CD4-positive, alpha-beta T cell treated with Interleukin-10 for 1 hour (primary cell): ENCODE measurements around the gene PPM1A.

Experiments
- DNase-seq: peaks from one replicate; pipeline ENCODE4 v3.0.0-alpha.2; 2020

Gene PPM1A

DNA sequence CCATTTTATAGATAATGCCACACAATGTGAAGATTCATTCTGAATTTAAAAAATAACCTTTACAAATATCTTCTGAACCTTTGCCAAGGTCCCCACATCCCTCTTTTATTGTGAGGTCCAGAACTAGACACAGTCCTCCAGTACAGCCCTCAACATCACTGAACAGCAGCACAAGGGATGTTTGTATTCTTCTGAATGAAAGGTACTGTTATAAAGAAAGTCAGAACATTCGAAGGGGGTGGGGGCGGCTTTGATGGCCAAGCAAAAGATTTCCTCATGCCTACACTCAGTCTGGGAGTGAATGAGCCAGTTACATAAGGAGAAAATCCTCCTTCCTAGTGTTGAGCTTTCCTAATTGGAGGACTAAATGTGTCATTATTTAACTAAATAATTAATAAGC, 77.3 kb downstream of the PPM1A start:
- no peak for DNase-seq

DNA sequence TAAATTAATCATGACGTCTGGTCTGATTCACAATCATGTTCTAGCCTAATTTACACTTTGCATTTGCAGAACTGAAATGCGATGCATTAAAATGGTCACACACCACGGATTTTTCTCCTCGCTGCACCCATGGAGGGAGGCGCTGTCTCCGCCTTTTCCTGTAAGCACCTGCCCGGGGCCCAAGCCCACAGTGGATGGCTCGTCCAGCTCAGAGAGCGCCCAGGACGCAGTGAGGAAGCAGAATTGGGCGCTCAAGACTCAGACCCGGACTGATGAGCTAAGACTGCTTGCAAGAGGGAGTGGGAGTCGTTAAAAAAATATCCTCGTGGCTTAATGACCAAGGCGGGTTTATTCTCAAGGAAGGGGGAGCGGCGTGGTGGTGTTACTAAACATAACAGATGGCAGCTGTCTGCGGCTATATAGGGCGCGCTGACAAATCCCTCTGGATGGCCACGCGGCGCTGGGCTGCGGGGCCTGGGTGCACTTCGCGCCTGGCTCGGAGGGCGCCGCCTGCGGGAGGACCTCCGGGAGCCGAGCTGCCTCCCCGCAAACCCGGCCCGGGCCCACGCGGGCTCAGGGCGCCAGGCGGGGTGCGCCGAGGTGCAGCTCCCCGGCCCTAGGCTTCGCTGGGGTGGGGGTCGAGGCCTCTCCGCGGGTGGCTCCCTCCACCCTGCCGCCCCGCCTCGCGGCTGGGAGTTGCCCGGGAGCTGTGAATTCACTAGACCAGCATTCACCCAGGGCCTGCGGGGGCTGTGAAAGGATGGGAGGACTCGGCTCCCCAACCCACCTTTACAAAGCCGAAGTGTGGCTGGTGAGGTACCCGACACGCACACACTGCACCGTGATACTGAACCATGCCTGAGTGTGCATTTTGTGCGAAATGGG, 78.7 kb downstream of the PPM1A start:
- DNase-seq, result peak; percentile 26

DNA sequence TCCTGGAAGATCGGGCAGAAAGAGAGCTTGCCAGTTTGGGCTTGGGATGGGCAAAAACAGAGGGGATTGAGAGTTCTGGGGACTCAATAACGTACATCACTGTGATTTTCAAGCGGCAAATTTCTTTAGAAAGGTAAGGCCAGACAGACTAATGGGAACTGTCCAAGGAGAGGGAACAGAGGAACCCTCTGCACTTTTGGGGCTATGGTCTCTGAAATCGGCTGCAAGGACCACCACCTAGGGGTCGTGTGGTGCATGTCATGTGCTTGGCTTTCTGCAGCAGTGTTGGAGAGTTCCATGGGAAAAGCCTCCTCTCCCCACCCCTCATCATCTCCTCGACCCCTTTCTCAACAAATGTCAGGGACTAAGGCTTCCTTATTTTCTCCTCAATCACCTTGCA, 79.6 kb downstream of the PPM1A start:
- no peak for DNase-seq

DNA sequence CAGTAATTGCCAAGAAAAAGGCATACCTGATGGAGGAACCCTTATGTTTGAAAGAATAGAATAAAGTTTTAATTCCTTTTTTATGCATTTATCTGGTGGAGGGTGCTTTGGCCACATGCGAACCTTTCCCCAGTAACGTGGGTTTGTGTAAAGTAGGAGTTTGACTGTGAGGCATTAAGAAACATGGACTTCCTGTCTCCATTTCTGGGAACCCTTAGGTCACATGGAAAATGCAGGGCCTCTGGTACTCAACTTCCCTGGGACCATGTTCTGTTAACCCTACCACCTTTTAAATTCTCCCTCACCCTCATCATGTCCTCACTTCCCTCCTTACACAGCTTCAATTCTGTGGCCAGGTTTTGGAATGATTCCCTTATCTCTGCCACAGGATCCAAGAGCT, 80.3 kb downstream of the PPM1A start:
- no peak for DNase-seq

DNA sequence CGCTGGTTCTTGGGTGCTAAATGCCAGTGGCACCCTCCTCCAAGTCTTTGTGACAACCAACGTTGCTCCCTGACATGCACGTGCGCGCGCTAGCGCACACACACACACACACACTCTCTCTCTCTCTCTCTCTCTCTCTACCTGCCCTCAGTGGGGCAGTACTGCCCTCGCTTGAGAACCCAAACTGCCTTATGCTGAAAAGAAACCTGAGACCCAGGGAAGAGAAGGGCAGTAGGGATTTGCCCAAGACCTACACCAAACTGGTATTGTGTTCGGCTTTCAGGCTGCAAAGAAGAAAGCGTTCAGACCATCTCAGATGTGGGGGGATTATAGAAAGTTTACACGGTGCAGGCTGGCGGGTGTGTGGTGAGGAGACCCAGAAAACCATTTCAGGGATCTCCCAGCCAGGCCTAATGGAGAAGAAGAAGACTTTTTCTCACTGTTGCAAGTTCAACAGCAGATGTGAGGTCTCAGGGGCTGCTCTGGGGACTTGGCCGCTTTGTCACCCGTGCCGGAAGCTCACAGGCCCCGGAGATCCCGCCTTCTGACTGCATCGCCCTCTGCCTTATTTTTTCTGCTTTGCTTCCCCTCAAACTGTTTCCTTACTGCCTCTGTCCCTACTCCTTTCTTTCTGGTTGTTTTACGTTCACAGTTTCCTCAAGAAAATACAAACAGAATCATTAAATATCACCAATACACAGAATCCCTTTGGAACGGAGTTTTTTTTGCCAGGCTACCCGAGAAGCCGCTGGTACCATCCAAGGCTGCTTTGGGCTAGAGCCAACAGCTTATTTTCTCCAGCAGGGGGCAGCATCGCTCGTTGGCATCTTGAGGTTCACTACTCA, 82.4 kb downstream of the PPM1A start:
- peak; percentile 81 for DNase-seq

DNA sequence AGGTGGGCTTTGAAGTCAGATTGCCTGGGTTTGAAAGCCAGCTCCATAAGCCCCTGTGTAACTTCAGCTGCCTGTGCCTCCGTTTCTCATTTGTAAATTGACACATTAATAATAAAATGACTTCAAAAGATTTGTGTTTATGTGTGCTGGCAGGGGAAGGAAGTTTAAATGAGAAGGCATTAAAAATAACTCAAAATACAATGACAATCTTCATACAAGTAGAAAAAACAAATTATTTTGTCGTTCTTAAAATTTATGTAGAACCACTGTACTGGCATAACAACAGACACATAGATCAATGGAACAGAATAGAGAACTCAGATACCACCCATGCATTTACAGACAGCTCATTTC, 83.0 kb downstream of the PPM1A start:
- no peak for DNase-seq

DNA sequence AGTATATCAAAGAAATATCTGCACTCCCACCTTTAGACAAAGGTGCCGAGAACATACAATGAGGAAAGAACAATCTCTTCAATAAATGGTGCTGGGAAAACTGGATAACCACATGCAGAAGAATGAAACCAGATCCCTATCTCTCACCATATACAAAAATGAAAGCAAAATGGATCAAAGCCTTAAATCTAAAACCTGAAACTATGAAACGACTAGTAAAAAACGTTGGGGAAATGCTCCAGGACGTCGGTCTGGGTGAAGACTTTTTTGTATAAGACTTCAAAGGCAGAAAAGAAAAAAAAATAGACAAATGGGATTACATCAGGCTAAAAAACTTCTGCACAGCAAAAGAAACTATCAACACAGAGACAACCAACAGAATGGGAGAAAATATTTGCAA, 83.8 kb downstream of the PPM1A start:
- DNase-seq, result no peak

DNA sequence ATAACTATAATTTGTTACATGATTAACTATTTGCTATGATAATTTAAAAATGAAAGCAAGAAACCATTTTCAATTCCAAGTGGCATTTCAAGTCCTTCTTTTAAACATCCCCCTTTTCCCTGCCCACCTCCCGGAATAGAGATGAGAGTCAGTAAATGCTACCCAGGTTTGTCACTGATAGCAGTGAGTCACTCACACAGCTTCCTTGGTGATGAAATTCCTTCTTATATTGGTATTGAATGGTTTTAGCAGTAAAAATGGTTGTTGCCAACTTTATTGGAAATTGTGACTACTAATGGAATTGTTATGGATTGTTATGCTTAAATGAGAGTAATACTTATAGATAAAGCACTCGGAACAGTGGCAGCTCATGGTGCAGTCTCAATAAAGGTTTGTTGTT, 90.5 kb downstream of the PPM1A start:
- no peak for DNase-seq

DNA sequence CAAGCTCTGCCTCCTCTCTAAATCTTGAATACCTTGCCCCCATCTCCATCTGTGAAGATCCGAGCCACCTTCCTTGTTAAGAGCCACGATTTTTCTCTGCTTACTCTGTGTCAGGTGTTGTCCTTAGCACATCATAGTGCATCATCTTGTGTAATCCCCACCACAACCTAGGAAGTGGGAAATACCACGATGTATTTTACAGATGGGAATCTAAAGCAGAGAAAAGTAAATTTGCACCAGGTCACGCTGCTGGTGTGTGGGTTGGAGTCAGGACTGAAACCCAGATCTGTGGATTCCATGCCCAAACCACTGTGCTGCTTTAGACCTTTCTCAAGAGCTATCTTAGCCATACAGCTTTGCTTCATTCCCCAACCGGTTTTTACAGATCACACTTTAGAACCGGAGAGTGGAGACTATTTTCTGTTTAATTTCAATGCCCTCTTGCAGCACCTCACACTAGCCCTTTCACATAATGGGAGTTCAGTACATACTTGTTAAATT, 94.6 kb downstream of the PPM1A start:
- DNase-seq, result no peak

DNA sequence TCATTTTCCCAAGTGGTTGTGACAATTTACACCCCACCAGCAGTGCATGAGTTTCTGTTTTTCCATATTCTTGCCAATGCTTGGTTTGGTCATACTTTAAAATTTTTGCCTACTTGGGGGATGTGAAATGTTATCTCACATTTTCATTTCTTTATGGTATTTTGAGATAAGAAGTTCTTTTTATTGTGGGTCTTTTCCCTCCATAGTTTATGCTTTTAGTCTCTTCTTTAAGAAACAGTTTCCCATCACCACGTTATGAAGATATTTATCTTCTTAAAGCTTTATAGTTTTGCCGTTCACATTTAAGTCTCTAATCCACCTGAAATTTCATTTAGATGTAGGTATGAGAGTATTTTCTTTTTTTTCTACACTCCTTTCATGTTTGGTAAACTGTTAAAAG, 95.7 kb downstream of the PPM1A start:
- no peak for DNase-seq

DNA sequence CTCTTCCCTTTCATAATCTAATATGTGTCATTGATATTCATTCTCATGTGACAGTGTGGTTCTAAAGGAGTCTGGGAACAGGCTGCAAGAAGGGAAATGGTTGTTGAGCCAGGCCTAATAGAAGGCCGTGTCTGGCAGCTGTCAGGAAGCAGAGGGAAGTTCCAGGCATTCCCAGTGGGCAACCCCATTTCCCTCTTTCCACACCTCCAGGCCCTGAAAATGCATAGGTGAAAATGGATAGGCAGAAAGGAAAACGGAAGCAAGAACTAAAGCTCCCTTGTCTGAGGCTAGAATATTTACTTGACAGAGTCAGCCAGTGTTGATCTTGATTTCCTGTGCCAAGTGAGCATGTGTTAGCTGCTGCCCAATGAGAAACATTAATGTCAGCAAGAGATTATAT, 97.7 kb downstream of the PPM1A start:
- no peak for DNase-seq

DNA sequence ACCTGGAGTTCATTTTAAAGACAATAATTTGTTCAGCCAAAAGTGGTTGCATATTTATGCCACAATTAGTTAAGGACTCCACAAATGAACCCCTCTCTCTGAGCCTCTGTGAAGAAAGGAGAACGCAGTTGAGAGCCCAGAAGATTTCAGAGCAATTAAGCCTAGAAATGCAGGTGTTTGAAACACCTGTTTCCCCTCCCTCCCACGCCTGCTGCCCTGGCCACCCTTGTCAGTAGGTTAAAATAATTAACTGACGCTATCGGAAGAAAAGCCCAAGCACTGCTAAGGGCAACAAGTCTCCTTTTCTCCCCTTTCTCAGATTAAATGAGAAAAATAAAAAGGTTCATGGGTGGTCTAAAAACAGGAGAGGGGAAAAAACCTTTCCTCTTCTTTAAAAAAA, 99.2 kb downstream of the PPM1A start:
- no peak for DNase-seq
